H4 (cell line): ENCODE data around the gene MEIS1. TPM values are rescaled to one million over a fixed set of nuclear protein-coding genes. Genes with fewer than 3 reads are reported as not detected.

Experiments
- DNase-seq: peaks from one replicate; pipeline ENCODE4 v3.0.0-alpha.2; 2015; ENCODE audit warnings: low spot score
- total RNA-seq: library from RNA; depleted of rRNA; stranded (reverse); fragments of >200 nt; shearing (Covaris generic); gene quantifications from 2 replicates; pipeline ENCODE4 v1.2.3, GENCODE V29; 2014

MEIS1 gene
- total RNA-seq, 1 experiment from 2014 or later = 3.4 TPM

DNA sequence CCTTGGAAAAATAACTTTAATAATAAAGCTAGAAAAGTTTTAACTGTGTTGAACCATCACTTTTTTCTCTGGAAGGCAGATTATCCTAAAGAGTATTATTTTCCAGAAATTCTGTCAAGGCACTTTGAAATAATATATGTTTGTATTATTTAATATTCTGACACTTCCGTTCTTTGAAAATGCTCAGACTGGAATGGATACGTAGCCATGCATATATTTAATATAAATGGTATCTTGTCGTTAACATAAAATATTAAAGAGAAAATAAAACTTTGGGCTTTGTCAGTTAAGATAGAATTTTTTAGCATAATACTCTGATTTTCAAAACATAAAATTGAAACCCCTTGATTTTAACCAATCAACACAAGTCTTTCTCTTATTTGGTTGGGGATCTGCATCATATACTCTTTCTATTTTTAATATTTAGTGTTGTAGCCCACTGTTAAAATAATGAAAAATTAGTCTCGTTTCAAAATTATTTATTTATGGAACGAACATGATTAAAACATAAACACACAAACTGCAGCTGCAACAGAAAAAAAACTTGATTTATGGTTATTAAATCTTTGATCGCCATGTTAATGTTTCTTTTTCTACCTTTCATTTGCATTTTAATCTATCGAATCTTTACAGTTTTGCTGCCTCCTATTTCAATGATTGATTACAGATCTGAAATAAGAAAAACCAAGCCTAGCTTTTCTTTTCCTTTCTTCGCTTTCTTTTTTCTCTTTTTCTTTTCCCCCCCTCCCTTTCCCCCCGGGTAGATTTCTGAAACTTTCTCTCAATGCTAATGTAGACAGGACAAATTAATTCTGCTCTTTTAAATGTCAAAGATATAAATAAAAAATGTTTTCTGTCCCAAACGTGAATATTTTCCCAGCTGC lies 145.5 kb downstream of the MEIS1 start:
- DNase-seq = no peak

DNA sequence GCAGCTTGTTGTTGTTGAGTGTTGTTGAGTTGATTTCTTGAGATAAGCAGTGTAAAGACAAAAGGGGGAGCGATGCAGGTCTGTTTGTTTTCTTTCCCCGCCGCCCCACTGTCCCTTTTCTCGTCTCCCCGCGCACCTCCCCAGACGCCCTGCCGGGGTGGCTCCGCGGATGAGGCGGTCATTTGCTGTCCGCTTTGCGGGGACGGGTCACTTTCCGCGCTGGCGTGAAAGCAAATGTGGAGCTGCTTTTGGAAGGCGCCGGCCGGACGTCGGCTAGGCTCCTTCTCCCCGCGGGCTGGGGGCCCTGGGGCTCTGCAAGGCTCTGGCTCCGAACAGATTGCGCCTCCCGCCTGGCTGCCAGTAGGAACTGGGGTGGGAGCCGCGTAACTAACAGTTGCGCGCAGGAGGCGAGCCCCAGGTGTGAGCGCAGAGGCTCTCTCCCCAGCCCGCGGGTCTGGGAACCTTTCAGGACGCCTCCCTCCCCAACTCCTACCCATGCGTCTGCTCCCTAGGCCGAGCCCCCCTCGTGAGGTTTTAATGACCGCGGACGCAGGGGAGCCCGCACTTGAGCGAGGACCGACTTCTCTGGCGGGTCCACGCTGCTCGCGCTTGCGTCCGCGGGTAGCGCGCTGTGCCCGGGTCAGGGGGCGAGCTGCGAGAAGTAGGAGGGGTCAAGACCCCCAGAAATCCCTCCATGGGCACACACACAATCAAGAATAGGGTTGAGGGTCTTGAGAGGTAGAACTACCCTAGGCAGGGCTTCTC lies 146.6 kb downstream of the MEIS1 start:
- DNase-seq = no peak

DNA sequence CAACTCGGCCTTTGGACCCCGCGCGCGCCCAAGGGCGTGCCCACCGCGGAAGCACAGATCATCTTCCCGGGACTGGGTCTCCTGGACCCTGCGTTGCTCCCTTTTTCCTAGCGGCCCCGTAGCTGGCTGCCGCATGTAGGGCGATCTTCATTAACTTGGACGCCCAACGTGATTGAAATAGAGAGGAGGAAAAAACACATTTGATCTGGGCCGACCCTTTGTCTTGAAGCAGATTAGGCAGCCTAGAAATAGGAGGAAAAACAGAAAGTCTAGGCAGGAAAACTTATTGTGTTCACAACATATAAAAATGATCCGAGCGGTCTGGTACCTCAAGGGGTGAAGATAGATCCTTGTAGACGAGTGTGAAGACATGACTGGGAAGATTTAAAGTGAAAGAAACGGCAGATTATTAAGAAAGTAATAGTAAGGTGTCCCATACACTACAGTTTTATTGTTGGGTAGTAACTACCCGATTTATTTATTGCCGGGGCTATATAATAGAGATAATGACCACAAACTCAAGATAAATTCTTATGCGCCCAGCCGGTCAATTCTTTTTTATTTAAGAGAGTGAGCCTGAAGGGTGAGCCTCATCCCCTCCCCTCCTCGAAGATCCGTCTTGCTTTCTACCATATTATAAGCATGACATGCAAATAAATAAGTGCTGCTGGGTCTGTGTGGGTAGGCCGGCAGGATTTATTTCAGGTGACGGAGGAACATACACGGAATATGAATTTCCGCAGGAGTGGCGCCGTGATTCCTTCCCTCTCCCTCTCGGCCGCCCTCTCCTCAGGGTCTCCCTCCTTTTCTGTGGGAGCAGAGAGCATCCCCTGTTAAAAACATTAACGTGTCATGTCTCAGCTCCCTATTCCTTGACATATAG lies 147.4 kb downstream of the MEIS1 start:
- DNase-seq = no peak

DNA sequence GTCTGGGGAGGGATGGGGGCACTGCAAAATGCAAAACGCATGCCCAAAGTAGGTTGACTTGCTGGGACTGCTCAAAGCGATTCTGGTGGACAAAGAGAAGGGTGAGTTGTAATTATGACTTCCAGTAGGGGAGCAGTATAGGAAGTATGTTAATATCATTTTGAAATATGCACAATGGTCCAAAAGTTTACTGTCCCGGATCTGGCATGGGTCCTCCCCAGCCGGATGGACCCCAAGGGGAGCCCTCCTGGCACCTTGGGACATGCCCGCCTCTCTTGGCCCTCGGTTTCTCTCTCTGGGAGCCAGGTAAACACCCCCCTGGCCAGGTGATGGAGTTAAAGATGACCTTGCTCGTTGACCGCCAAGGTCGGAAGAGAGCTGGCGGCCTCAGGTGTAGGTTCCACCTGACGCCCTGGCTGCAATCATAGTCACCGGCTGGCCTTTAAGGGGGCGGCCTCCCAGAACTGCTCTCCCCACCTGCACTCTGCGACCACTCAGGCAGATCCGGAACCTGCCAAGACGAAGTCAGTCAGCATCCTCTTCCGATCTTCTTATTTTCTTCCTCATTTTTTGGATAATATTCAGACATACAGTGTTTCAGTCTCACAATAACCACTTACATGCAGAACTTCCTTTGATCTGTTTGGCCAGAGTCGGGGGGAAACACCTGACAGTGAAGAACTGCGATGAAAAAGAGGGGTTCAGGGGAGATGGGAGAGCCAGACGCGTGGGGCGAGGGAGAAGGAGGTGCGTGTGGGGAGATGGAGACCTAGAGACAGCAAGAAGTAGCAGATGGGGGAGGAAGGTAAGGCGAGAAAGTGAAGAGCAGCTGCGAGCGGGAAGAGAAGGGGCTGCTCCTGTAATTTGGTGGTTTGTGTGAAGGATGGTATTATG lies 148.3 kb downstream of the MEIS1 start:
- DNase-seq = no peak

DNA sequence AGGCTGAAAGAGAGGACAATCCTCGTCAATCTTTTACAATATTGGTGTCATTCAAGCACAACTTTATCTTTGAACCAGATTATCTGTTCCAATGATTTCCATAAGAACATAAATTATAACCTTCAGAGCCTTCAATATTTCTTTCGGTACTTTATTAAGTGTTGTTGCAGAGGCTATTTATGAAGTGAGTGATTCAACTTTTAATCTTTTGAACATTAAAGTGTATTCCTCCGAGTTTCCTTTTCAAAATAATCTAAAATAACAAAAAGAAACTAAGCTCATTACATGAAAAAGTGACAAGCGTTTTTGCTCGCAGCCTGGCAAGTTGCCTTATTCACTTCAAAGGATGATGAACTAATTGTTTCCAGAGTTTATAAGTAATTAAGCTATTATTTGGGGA lies 149.0 kb downstream of the MEIS1 start:
- DNase-seq = no peak

DNA sequence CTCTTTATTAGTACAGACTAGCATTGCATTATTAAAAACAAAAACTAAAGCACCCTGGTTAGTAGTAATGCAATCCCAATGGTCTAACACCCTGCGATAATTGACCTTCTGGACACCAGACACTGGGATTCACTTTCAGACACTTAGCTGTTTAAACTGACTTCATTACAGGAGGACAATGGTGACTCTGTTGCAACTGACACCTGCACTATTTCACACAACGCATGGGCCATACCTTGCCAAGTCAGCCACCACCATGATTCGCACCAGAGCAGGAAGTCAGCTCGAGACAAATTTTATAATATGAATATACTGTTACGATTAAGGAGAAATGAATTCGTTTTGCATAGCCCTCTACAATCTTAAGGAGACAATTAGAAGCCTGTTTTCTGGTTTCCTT lies 150.7 kb downstream of the MEIS1 start:
- DNase-seq = no peak

DNA sequence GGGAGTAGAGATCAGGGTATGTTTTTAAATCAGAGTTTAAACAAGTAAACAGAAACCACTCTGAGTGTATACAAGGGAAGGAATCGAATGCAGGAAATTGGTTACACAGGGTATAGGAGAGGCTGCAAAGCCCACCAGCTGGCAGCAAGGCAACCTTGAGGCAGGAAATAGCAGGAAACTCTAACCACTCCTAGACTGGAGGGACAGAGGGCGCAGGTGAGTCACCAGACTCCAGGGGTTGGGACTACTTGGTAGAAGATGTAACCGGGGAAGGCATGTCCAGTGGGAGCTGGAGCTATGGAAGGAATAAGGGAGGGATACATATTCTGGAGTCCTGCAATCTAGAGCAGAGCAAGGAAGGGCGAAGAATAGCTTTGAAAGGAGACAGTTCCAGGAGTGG lies 152.3 kb downstream of the MEIS1 start:
- DNase-seq = peak; percentile 54

DNA sequence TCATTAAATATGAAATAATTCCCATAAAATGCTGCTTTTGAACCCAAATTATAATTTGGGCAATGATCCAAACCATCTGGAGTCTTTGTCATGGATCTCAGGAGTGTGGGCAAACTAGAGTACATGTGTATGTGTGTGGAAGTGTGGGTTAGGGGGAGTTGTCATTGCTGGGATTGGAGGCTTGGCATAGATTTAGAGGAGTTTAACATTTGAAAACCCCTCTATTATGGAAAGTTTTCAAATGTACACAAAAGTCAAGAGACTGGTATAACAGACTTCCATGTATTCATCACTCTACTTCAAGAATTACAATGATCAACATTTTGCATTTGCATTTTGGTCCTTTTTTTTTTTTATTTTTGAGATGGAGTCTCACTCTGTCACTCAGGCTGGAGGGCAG lies 159.1 kb downstream of the MEIS1 start:
- DNase-seq = no peak

DNA sequence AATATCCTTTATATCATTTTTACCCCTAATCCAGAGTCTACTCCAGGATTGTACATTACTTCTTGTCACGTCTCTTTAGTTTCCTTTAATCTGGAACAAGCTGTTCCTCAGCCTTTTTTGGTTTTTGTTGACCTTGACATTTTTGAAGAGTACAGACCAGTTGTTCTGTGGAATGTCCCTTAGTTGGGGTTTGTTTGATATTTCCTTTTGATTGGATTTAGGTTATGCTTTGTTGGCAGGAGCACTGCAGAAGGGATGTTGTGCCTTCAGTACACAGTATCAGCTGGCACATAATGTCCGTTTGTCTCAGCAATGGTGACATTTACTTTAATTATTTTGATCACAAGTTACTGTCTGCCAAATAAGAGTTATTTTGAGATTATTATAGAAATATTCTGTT lies 160.6 kb downstream of the MEIS1 start:
- DNase-seq = no peak

DNA sequence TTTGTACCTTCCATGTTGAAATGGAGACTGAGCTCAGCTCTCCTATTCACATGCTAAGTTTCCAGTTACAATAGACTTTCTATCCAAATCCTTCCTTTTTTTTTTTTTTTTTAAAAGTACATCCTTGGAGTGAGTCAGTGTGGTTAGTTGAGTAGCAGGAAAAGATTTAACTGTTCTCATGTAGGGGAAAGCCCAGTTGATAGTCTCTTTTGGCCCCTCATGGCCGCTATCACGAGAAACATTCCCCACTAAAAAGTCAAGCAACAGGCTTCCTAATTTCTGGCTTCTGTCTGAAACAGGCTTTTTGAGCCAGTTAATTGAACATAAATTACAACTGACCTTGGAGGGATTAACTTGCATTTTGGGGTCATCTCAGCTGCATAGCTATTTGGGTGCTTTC lies 161.3 kb downstream of the MEIS1 start:
- no peak for DNase-seq

DNA sequence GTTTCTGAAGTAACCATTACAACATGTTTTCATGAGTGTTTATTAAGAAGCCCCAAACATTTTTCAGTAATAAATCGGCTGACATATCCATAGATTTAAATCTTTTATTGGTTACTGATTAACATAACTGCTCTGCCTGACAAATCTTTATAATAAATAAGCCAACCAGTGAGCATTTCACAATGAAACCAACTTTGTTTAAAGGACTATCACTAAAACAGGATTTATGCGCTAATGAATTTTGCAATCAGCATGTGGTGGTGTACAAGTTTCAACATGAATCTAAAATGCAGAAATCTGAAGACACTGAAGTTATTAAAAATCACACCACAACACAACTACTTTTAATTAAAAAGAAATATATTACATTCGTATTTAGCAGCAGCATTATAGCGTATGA lies 166.7 kb downstream of the MEIS1 start:
- no peak for DNase-seq

DNA sequence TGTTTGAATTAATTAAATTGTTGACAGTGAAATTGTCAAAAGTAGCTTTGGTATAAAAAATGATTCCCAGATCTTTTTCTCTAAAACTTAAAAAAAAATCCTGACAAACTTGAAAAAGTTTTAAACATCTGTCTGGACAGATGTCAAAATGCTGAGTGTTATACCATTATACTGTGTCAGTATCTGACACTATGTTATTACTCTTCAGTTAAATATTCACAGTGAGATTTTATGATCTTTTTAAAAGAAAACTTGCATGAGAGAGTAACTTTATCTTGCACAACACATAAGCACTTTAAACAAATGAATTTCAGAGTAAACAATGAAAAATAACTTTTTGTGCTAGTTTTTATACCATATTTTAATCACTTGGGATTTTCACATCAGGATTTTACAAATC lies 167.4 kb downstream of the MEIS1 start:
- DNase-seq = no peak

DNA sequence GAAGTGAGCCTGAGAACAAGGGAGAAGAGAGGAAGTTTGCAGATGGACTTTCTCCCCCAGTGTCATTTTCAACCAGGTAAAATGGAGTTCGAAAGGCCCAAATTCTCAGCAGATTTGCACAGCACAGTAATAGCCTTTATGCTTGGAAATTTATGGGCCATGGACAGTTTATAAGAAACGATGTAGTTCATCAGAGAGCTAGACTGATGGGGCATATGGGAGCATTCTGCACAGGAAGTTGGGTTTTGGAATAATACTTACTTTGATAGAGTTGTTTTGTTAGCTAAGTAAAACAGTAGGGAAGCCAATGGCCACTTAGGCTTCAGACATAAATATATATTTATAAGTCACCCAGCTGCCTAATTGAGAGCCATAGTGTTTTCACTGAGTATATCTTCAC lies 169.4 kb downstream of the MEIS1 start:
- no peak for DNase-seq

DNA sequence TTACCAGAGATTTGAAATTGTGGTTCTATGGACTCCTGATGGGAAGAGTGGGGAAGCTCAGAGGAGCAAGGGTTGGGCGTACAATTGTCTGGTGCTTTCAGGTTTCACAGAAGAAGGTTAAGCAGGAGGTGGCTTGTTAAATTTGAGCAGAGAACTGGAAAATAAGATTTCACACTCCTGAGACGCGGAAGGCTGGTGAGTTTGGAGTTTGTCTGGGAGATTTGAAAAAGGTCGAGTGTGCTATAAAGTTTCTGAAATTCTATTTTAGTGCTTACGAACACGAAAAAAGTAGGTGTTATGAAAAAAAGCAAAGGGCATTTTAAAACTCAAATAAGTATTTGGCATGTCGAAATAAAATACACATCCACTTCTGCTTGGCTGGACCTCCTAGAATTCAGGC lies 170.1 kb downstream of the MEIS1 start:
- no peak for DNase-seq

DNA sequence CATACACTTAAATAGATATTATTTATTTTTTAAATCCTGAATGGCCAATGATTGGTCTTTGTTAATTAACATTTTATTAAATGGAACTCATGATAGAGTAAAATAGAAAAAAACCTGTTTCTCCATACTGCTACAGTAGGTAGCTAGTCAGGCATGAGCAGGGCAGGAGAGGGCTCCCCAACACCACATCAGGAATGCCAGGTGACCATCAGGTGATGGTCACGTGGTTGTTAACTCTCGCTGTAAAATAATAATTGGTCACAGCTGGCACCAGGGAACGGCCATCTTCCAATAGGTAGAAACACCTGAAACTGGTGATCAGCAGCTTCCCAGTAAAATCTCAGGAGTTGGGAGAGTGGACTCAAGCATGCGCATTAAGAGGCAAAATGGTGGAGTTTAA lies 172.2 kb downstream of the MEIS1 start:
- no peak for DNase-seq
